ENCODE results near the gene SLC35A5. TPM values are rescaled to one million over a fixed set of nuclear protein-coding genes. Genes with fewer than 3 reads are reported as not detected.

The SLC35A5 gene
- total and polyA plus RNA-seq, 9 of the 15 experiments (the other 6 are each of a cell fraction or from before 2014, with no cell fraction given), result 4.0 to 13.0 (median 9.7) TPM

GRCh38 chr3:112598731-112599130 lies 36.9 kb downstream of the SLC35A5 start:
- no peaks in the 10 kb centered on the region for H4K20me1 ChIP-seq (replicated peaks; ENCODE audit: control insufficient read depth, insufficient read depth, low read length)
- intact Hi-C loops (cut with micrococcal nuclease) (no loop called here), in situ Hi-C loops (cut with MboI) (loop anchor here (25.0 kb wide), 1 partner anchor 689 kb away; no protein-coding TSS in a partner anchor)
- ChIA-PET POLR2A (no interaction called here), CTCF (ENCODE audit: low intra/inter-chr PET ratio) (no interaction called here)
- no peaks in the 10 kb centered on the region for H3K79me2 ChIP-seq (ENCODE audit: control insufficient read depth, insufficient read depth, low read length)
- no peak overlapping the region for H3K27ac ChIP-seq (ENCODE audit: extremely low read depth, low read depth, low read length)
- no TSS peak for BruUV-seq (replicated peaks)
- no peak overlapping the region for H3K4me2 ChIP-seq (ENCODE audit: insufficient read depth, low read length)
- FAIRE-seq (no peak), DNase-seq (ENCODE audit: extremely low read depth in 1 of 4, low spot score in 3 of 4) (no peak), ATAC-seq (no peak)
- no peaks in the 10 kb centered on the region for H3K4me1 ChIP-seq (replicated peaks in 1 of 2; ENCODE audit: control insufficient read depth in 2 of 2, insufficient read depth in 2 of 2, low read length in 2 of 2)
- H3K4me3 ChIP-seq, result no peak overlapping the region
- no peaks in the 10 kb centered on the region for H3K27me3 ChIP-seq (ENCODE audit: control insufficient read depth in 2 of 2, insufficient read depth in 2 of 2, low read length in 2 of 2)
- H3K9me3 ChIP-seq (replicated peaks; ENCODE audit: control insufficient read depth, insufficient read depth, low read depth, low read length), result no peaks in the 10 kb centered on the region
- TF ChIP-seq BRF1 (IDR thresholded peaks at IDR 0.05; ENCODE audit: borderline replicate concordance, extremely low read depth, insufficient read length) (no peak), CBX3 (IDR thresholded peaks at IDR 0.05; ENCODE audit: borderline replicate concordance in 1 of 2, low read length in 2 of 2) (no peak), BDP1 (IDR thresholded peaks at IDR 0.05; ENCODE audit: insufficient read depth, insufficient read length) (no peak), NCOA4 (IDR thresholded peaks at IDR 0.05; ENCODE audit: partially characterized antibody) (no peak), ZBTB8A (IDR thresholded peaks at IDR 0.05; ENCODE audit: partially characterized antibody) (no peak), MTF1 (CRISPR knock-in tag; IDR thresholded peaks at IDR 0.05; ENCODE audit: borderline replicate concordance) (no peak), PTBP1 (IDR thresholded peaks at IDR 0.05; ENCODE audit: low read depth, low read length) (no peak), TFAP4 (CRISPR knock-in tag; IDR thresholded peaks at IDR 0.05; ENCODE audit: borderline replicate concordance) (no peak), SMAD1 (IDR thresholded peaks at IDR 0.05; ENCODE audit: low read depth, low read length, partially characterized antibody) (no peak), SFPQ (IDR thresholded peaks at IDR 0.05; ENCODE audit: low read depth, low read length) (no peak)
- H3K9ac ChIP-seq (ENCODE audit: insufficient read depth in 1 of 2, low read depth in 2 of 2, low read length in 2 of 2), result no peak overlapping the region
- H2AFZ ChIP-seq (ENCODE audit: low read depth, low read length), result no peak overlapping the region
- H3K36me3 ChIP-seq (ENCODE audit: control insufficient read depth, insufficient read depth, low read length), result no peaks in the 10 kb centered on the region
- H3K9me1 ChIP-seq (ENCODE audit: control insufficient read depth, insufficient read depth, low read length), result no peaks in the 10 kb centered on the region

All from K562 (cell line).